GM21515 (cell line): ENCODE results near the gene TFAP2C.
"Not testable (repeated sequence)": the region's sequence is repeated elsewhere in the genome, so short reads cannot be mapped to it uniquely, and the experiment has no call there.

Experiments used
- ATAC-seq: cut with Tn5 transposase; IDR thresholded peaks from one replicate; pipeline ENCODE4 v1.9.1; 2021; ENCODE audit not compliant: unreplicated experiment

TFAP2C gene

GRCh38 chr20:56637576-56637975 is 8.5 kb downstream of the TFAP2C start:
- ATAC-seq: no peak

DNA sequence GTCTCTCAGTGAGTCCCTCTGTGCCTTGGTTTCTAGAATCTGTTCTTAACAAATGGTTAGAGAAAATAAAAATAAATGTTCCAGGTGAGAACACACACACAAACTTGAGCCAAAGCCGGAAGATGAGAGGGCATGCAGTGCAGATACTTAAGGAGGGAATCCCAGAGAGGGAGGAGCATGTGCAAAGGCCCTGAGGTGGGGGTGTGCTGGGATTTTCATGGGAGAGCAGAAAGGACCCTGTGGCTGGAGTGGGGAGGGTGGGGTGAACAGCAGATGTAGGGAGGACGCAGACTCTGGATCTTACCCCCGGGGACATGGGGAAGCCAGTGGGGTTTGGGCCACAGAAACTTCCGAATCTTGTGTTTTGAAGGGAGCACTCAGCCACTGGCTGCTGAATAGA is 17.5 kb downstream of the TFAP2C start:
- ATAC-seq: no peak

GRCh38 chr20:56653211-56653610 is 24.1 kb downstream of the TFAP2C start:
- no peak for ATAC-seq

- no peak for ATAC-seq
Observed at GRCh38 chr20:56656632-56657031, 27.5 kb downstream of the TFAP2C start.

DNA sequence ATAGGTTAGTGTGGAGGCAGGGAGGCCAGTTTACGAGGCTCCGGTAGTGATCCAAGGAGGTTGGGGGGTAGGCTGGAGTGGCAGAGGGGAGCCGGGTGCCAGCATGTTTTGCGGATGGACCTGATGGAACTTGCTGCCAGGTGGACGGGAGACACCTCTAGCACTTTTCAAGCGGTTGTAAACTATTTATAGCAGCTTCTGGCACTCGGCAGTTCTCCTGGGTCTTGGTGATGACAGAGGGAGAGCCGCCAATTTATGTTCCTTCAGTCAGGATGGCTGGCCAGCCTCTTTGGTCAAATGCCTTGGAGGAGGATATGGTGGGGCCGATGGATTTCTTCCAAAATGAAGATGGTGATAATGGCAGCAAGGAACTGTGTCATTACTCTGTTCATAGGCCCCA is 28.8 kb downstream of the TFAP2C start:
- no peak for ATAC-seq

GRCh38 chr20:56658341-56658947 is 29.3 kb downstream of the TFAP2C start:
- not testable (repeated sequence) for ATAC-seq

DNA sequence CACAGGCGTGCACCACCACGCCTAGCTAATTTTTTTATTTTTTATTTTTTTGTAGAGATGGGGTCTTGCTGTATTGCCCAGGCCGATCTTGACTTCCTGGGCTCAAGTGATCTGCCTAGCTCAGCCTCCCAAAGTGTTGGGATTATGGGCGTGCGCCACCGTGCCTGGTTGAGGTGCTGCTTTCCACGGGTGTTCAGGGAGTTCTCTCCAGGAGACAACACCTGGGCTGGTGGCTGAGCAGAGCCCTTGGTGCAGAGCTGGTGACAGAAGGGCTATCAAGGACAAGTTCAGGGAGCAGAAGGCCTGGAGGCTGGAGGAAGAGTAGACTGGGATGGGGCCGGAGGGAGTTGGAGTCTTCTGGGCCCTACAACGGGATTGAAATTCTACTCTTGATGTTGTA is 34.6 kb downstream of the TFAP2C start:
- no peak for ATAC-seq

DNA sequence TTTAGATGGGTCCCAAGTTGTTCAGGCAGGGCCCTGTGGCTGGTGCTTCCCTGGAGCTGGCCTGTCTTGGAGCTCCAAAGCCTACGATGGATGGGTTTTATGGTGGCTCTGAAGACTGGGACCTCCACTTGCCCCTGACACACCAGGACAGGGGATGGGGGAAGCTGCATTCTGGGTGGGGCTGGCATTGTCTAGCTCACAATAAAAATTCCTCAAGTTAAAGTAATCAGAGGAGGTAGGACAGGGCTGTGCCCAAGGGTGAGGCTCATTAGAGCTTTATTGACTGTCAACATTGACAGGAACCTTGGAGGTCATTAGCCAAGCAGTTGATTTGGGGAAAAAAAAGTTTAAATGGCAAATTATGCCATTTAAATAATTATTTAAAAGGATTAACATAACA is 35.7 kb downstream of the TFAP2C start:
- no peak for ATAC-seq

DNA sequence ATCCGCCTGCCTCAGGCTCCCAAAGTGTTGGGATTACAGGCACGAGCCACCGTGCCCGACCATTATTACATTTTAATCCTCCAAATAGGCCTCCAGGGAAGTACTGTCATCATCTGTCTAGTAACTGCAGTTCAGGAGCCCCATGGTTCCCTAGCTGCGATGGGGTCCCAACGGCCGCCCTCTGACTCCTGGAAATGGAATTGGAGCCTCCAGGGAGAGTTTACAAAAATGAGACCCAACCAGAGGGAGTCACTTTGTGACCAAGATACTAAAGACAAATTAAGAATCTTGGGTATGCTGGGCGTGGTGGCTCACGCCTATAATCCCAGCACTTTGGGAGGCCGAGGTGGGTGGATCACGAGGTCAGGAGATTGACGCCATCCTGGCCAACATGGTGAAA is 36.7 kb downstream of the TFAP2C start:
- ATAC-seq: no peak

- ATAC-seq: no peak
Observed at GRCh38 chr20:56673450-56673849, 44.3 kb downstream of the TFAP2C start.

DNA sequence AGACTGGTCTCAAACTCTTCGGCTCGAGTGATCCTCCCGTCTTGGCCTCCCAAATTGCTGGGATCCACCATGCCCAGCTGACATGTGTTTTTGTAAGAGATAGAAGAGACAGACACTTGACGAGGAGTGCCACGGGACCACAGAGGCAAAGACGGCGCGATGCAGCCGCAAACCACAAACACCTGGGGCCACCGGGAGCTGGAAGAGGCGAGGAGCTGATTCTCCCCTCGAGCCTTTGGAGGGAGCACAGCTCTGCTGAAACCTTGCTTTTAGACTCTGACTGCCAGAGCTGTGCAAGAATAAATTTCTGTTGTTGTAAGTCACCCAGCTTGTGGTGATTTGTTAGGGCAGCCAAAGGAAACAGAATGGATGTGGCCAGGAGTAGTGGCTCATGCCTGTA is 46.9 kb downstream of the TFAP2C start:
- no peak for ATAC-seq

DNA sequence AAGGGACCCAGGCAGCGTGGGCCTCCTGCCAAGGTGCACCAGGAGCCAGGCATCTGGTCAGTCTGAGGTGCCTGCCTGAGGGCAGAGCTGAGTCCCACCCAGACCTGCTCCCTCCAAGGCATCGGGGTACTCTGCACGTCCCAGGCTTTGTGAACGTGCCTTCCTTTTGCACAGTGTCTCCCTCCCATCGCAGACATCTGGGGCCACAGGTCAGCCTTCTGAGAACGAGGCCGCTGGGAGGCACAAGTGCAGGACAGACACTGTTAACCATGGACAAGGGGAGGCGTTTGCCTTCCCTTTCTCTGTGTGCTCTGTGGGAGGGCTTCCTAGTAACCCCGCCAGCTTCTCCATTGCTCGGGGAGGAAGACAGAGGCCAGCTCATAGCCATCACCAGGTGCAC is 47.6 kb downstream of the TFAP2C start:
- ATAC-seq: no peak

DNA sequence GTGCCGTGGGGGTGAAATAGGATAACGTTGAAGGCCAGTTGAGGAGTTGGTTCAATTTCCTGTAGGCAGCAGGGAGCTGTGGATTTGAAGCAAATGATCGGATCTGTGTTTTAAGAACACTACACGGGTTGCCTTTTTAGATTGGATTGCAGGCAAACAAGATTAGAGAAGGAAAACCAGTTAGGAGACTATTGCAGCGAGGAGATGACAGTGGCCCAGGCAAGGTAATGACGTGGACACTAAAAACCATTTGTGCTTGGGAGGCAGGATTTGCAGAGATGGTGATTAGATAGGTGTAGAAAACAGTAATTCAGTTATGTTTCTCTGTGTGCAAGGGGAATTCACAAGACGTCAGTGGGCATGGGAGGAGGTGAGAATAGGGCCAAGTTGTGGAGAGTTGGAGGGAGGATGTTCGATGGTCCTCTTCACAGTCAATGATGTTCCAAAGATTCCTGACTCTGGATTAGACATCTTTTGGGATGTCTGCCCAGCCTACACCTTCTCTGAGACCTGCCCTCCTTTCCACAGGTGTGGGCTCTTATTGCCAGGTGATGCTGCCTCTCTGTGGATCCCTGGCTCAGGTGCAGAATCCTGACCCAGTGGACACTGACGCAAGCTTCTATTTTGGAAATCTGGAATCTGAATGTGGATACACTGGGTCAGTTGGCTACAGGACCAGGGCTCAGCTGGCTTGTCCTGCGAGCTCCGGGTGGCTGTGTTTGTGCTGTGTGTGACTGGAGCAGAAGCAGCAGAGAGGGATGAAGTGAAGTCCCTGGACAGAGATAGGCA is 54.2 kb downstream of the TFAP2C start:
- ATAC-seq: no peak

DNA sequence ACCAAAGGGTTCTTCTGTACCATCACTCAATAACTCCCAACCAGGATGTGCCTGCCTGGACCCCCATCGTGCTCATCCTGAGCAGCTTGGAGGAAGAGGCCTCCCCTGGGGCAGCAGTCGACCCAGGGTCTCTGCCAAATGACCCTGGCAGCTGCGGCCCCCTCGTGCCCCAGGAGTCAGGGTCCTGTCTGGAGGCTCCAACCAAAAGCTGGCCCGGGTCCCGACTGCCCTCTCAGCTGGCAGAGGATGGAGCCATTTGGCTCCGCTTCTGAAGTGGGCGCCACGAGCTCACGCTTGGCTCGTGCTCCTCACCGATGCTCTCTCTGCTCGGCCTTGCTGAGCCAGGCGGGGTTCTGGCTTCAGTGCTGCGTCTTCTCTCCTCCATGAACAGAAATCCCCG is 56.8 kb downstream of the TFAP2C start:
- ATAC-seq: no peak

GRCh38 chr20:56687061-56687460 is 58.0 kb downstream of the TFAP2C start:
- no peak for ATAC-seq

- ATAC-seq: no peak
Observed at GRCh38 chr20:56688106-56688505, 59.0 kb downstream of the TFAP2C start.
